NCI-H1694 treated with DMSO at 0.1 percent for 48 hours (cell line): ENCODE results near the gene MEDAG.

ENCODE experiments used
- DNase-seq: peaks from one replicate; lab custom pipeline; 2025; lab: John Stamatoyannopoulos, UW

Gene MEDAG

GRCh38 chr13:30957258-30957943, 51.3 kb downstream of the MEDAG start:
- no peak for DNase-seq

- DNase-seq = no peak
These were observed 53.6 kb downstream of the MEDAG start for GRCh38 chr13:30959678-30960077.

- DNase-seq = no peak
These were observed 57.7 kb downstream of the MEDAG start for GRCh38 chr13:30963791-30964190.

GRCh38 chr13:30965380-30965779, 59.3 kb downstream of the MEDAG start:
- no peak for DNase-seq

- no peak for DNase-seq
These were observed 60.0 kb downstream of the MEDAG start for GRCh38 chr13:30966101-30966500.

- no peak for DNase-seq
These were observed 62.8 kb downstream of the MEDAG start for GRCh38 chr13:30968846-30969245.

GRCh38 chr13:30971575-30971974, 65.5 kb downstream of the MEDAG start:
- DNase-seq = no peak

- DNase-seq = no peak
These were observed 66.9 kb downstream of the MEDAG start for GRCh38 chr13:30972888-30973377.

GRCh38 chr13:30974350-30974749, 68.3 kb downstream of the MEDAG start:
- DNase-seq = no peak
